HFF-Myc (cell line): Measurements from ENCODE around the gene JMJD1C.

Source experiments
- DNase-seq: peaks from one replicate; pipeline ENCODE4 v3.0.0-alpha.2; 2011; ENCODE audit warnings: low read depth; ENCODE audit errors: extremely low read depth
- H3K4me3 ChIP-seq: replicated peaks from 2 replicates; pipeline ENCODE4 v1.5.1; 2011; ENCODE audit warnings: low read depth, mild to moderate bottlenecking, control low read depth, low read length
- TF ChIP-seq, protein P1 (sequence below): IDR thresholded peaks from 2 replicates; pipeline ENCODE4 v1.5.1; 2012; ENCODE audit warnings: mild to moderate bottlenecking, low read depth, low read length, control low read depth; ENCODE audit errors: missing control alignments

Gene JMJD1C

GRCh38 chr10:63253040-63253439 lies 212.7 kb downstream of the JMJD1C start:
- TF ChIP-seq, protein P1, sequence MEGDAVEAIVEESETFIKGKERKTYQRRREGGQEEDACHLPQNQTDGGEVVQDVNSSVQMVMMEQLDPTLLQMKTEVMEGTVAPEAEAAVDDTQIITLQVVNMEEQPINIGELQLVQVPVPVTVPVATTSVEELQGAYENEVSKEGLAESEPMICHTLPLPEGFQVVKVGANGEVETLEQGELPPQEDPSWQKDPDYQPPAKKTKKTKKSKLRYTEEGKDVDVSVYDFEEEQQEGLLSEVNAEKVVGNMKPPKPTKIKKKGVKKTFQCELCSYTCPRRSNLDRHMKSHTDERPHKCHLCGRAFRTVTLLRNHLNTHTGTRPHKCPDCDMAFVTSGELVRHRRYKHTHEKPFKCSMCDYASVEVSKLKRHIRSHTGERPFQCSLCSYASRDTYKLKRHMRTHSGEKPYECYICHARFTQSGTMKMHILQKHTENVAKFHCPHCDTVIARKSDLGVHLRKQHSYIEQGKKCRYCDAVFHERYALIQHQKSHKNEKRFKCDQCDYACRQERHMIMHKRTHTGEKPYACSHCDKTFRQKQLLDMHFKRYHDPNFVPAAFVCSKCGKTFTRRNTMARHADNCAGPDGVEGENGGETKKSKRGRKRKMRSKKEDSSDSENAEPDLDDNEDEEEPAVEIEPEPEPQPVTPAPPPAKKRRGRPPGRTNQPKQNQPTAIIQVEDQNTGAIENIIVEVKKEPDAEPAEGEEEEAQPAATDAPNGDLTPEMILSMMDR: no peak
- DNase-seq: no peak
- no peak overlapping the region for H3K4me3 ChIP-seq

GRCh38 chr10:63252095-63252762 lies 213.5 kb downstream of the JMJD1C start:
- DNase-seq: no peak
- H3K4me3 ChIP-seq: no peak overlapping the region
- TF ChIP-seq, protein P1: no peak

GRCh38 chr10:63250032-63250431 lies 215.7 kb downstream of the JMJD1C start:
- TF ChIP-seq, protein P1: no peak
- DNase-seq: no peak
- no peak overlapping the region for H3K4me3 ChIP-seq

- no peak for DNase-seq
- no peak overlapping the region for H3K4me3 ChIP-seq
Observed at GRCh38 chr10:63247771-63248170, 218.0 kb downstream of the JMJD1C start.

GRCh38 chr10:63246356-63246755 lies 219.4 kb downstream of the JMJD1C start:
- H3K4me3 ChIP-seq: no peak overlapping the region
- TF ChIP-seq, protein P1: no peak
- no peak for DNase-seq

More at GRCh38 chr10:63247771-63248170, 218.0 kb downstream of the JMJD1C start:
- TF ChIP-seq, protein P1: no peak

GRCh38 chr10:63241841-63242281 lies 223.9 kb downstream of the JMJD1C start:
- TF ChIP-seq, protein P1: no peak
- H3K4me3 ChIP-seq: no peak overlapping the region
- no peak for DNase-seq

DNA sequence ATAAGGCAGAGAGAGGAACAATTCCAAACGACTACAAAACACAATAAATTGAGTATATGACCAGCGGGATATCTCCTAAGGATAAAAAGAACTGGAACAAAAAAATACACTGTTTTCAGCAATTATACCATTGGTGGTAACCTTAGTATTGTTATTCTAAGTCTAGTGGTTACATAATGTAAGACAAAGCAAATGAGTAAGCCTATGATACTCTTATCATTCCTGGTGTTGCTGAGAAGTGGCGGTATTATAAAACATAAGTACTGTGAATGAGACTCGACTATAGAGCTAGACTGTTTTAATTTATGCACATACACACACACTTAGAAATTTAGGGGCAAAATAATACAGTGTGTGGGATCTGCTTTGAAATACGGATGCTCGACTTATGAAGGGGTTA lies 225.0 kb downstream of the JMJD1C start:
- TF ChIP-seq, protein P1: no peak
- no peak for DNase-seq

More for the DNA sequence above, 225.0 kb downstream of the JMJD1C start:
- no peak overlapping the region for H3K4me3 ChIP-seq
